GM21381 (cell line): ENCODE measurements around the gene CCND1.

ENCODE experiments used
- ATAC-seq: cut with Tn5 transposase; IDR thresholded peaks from one replicate; pipeline ENCODE4 v1.9.1; 2021; ENCODE audit warnings: mild to moderate bottlenecking, moderate library complexity; ENCODE audit not compliant: unreplicated experiment

The CCND1 gene

DNA sequence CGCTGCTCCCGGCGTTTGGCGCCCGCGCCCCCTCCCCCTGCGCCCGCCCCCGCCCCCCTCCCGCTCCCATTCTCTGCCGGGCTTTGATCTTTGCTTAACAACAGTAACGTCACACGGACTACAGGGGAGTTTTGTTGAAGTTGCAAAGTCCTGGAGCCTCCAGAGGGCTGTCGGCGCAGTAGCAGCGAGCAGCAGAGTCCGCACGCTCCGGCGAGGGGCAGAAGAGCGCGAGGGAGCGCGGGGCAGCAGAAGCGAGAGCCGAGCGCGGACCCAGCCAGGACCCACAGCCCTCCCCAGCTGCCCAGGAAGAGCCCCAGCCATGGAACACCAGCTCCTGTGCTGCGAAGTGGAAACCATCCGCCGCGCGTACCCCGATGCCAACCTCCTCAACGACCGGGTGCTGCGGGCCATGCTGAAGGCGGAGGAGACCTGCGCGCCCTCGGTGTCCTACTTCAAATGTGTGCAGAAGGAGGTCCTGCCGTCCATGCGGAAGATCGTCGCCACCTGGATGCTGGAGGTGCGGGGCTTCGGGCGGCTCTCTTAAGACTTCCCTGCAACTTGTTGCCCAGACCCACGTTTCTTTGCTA, at the start of gene CCND1:
Gene CCND1 (plus strand): TSS at position 162 of the 587 bp plus-strand sequence. CDS start 158 bp downstream, at position 320.
- no peak for ATAC-seq

DNA sequence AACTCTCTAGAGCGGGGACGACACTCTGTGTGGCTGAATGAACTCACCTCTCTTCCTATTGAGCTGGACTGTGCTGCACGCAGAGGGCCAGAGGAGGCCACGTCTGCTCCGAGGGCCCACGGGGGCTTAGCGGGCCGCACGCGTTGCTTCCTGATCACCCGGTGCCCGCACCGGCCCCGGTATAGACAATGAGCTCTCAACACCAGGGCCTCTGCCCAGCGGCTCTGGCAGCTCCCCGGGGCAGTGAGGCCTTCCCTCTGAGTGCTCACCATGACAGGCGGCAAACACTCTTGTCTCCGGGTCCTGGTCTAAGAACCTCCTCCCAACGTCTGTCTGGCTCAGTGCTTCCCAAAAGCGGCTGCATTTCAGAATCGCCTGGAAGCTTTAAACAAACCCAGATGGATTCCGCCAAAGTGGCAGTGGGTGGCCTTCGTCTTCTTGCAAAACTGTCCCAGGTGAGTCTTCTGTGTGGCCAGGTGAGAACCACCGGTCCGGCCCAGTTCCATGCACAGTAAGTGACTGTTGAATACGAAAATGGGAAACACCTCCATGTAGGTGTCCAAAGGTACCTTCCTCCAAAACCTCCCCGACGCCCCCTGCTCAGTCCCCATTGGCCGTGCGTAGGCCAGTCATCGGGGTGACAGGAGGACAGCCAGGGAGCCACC, 47.8 kb upstream of the CCND1 start:
- ATAC-seq: no peak

DNA sequence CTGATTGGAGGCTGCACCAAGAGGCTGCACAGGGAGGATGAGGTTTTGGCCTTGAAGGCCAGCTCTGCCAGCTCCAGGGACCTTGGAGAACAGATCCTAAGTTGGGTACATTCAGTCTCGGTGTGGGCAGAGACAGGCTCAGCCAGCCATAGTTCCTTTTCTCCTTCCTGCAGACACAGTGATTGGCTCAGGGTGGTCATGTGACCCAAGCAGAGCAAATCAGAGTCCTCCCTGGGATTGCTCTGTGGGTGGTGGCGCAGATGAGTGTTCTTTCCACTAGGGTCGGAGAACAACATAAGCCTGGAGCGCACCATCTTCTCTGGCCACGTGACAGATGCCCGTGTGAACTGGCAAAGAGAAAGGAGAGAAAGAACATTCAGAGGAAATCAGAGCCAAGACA, 47.1 kb upstream of the CCND1 start:
- no peak for ATAC-seq

DNA sequence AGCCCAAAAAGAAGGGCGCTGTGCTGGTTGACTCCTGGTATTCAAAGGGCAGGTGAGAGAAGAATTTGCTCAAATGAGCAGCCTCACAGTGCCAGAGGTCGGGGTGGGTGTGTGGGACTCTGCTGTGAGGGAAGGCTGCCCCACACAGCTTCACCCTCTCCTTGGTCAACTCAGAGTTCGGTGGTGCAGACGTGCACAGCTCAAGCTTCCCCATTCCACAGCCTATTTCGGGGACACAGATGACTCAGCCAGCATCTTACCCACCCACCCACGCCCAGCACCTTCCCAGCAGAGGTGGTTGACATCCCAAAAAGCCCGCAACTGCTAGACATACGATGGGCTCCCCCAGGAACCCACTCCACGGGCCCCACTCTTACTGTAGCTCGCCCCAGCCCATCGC, 46.5 kb upstream of the CCND1 start:
- ATAC-seq: no peak

DNA sequence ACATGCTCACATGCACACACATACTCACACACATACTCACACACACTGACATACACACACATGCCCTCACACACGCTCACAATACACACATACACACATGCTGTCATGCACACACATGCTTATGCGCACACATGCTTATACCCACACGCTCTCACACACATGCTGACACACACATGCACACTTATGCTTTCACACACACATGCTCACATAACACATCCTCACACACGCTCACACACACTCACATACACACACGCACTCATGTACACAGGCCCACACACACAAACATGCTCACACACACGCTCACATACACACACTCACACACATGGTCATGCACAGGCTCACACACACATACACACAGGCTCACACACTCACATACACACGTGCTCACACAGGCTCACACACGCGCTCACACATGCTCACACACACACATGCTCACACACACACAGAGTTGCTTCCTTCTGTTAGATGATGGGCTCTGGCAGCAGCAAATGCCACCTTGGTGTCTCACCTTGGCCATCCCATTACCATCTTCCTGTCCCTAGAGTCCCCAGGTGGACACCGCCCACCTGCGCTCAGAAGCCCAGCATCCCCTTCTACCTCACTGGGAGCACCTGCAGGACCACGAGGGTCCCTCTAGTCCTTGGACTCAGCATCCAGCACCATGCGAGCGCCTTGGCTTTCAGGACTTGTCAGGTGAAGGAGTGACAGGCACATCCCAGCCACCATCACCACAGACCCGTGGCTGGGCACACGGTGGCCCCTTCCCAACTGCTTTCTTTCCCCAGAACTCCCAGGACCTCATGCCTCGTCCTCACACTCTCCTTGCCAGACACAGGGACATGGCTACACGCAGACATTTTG, 44.9 kb upstream of the CCND1 start:
- ATAC-seq: no peak

DNA sequence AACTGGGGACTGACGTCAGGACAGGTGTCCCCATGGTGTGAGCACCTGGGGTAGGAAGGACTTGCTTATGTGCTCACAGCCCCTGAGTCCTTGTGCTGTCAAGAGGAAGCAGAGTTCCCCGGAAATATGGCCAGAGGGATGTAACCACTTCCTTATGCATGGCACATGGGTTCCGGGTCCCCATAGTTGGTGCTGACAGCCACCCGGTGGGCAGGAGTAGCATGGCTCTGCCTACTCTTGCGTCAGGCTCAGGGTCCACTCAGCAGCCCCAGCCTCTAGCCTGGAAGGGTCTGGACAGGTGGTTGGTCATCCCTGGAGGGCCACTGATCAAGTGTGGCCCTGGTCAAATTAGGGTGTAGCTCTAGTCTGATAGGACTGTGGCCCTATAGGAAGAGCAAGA, 42.8 kb upstream of the CCND1 start:
- no peak for ATAC-seq

DNA sequence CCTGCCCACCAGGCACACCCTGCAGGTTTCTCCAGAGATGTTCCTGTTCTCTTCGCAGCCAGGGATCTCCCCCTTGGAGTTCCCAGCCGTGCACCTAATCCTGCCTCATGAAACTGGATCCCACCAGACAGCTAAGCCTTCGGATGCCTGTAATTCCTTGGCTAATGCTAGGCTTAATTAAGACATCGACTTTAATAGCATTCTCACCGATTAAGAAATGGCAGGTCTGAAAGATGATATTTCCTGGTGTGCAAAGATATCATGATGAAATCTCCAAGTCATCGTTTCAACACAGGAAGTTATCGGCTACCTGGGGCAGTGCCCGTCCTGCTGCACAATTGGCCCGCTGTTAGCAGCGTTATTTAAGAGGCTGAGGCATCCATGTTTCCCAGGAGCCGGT, 41.5 kb upstream of the CCND1 start:
- no peak for ATAC-seq

DNA sequence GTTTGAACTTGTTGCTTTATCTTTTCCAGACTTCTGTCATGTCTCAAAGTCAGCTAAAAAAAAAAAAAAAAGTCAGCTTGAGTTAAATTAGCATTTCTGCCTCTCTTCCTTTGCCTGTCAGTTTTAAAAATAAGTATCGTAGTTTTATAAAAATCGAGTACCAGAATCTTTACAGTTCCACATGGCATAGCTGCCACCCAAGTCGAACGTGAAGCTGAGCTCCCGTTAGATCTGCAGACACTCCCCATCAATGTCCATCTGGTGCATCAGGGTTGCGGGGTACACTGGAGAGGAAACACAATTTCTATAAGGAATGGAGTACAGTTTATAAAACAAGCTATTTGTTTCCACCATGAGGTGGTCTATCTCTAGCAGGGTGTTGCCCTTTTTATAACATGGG, 41.0 kb upstream of the CCND1 start:
- no peak for ATAC-seq

DNA sequence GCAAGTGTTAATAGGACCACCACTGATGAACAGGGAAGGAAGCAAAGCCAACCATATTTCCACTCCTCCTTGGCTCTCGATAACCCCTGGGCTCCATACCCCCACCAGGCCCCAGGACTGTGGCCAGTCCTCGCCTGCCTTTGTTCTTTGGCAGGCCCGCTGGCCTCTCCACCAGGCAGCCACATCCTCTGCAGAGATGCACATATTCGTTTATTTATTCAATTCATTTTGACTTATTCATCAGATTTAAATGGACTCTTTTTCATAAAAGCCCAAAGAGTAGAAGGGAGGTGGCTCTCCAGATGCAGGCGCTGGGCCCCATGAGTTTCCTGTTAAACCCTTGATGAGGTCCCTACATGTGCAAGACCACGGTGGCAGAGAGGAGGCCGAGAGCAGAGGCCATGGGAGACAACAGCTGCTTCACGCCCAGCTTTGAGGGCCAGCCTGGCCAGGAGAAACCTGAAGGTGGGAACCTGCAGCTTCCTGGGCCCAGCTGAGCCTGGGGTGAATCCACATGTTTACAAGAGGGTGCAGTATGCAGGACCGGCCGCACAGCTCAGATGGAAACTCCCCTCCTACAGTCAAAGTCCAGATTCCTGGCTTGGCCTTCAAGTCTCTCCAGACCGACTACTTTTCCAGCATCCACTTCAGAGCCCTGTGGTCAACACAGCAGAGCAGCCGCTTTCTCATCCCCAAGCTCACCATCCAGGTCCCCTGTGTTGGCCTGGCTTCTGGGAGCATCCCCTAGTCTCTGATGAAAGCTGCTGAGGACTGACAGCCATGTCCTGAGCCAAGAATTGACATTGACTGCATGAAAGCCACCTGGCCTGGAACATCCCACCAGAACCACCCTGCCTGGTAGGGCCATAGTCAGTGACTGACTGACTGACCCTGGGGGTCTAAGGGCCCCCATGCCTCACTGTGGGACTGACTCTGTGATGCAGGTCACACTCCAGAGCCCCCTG, 39.7 kb upstream of the CCND1 start:
- ATAC-seq: no peak

DNA sequence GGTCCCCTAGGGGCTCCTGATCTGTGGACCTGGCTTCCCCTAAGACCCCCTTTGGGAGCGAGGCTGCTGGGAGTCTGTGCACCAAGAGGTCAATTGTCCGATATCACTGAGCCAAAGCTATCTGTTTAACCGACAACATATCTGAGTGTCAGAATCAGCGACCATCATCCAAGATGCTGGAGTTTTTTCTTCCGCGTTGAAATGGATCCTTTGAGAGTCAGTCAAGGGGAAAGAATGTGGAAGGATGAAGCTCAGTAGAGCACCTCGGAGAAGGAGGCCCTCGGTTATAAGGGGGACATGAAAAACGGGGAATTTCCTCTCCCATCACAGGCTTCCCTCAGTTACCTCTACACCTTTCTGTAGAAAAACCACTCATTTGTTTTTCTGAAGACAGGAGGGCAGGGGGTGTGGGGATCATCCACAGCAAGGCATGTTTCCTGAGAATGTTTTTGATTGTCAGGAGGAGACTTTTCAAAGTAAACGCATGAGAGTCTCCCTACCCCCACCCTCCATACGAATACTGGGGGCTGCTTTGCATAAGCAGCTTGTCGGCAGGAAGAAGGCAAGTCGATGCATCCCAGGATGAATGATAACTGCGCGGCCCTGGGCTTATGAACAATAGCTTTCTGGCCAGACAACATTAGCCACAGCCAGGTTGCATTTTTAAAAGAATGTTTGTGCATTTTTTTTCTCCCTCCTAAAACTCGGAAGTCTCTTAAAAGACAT, 37.7 kb upstream of the CCND1 start:
- no peak for ATAC-seq

DNA sequence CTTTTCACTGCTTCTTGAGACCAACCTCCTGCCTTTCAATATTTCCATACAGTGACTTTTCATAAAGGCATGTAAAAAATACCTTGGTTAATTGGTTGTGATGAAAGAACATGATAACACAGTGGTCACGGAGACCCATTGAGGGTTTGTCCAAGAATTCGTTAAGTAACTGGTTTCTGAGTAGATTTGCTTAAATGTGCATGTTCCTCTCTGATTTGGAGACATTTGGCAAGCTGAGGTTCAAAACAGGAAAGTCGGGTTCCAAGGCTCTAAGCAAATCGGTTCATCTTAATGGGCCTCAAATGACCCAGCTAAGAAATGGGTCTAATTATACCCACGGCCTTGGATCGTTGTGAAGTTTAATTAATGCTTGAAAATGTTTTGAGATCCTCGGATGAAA, 36.9 kb upstream of the CCND1 start:
- no peak for ATAC-seq

DNA sequence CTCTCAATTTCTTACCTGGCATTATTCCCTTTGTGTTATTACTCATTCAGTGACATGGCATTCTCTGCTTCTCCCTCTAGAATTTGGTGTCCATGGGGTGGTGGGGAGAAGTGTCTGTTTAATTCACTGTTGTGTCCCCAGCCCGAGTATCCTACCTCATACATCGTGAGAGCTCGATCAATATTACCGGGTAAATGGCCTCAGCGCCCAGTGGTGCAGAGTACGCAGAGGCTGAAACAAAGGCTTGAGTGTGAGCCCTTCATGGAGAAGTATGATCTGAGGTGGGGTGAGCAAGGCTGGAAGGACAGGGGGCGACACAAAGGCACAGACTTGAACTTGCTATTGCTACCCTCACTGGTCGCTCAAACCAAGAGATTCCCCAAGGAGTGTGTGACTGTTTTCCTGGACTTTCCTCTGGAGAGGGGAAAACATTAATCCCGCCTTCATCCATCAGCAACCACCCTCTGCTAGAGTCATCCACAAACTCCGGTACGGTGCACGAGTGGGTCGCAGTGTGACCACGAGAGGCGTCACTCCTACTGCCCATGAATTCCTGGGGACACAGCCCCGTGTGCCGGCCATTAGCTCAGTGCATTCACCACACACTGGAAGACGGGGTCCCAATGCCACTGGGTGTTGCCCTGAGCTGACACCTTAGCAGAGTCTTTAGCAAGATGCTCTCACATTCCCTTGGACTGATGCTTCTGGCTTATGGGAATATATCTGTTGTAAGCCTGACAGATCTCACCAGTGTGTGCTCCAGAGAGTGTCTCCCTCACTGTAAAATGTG, 35.0 kb upstream of the CCND1 start:
- no peak for ATAC-seq

DNA sequence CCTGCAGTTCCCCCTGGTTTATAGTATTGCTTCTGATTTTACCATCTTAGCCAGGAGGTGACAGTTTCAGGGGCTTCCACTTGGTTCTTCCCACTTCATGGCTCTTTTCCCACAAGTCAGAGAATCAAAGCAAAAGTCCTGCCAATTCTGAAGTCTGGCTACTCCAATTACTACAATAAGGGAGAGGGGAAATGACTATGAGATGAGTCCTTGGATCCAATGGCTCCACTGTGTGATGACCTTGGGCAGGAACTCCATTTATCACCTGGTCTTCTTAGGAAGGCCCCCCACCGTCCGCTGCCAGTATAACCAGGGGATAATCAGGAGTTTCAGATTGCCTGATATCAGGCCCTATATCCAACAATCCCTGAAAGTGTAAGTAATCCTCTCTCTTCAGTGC, 31.6 kb upstream of the CCND1 start:
- ATAC-seq: no peak

DNA sequence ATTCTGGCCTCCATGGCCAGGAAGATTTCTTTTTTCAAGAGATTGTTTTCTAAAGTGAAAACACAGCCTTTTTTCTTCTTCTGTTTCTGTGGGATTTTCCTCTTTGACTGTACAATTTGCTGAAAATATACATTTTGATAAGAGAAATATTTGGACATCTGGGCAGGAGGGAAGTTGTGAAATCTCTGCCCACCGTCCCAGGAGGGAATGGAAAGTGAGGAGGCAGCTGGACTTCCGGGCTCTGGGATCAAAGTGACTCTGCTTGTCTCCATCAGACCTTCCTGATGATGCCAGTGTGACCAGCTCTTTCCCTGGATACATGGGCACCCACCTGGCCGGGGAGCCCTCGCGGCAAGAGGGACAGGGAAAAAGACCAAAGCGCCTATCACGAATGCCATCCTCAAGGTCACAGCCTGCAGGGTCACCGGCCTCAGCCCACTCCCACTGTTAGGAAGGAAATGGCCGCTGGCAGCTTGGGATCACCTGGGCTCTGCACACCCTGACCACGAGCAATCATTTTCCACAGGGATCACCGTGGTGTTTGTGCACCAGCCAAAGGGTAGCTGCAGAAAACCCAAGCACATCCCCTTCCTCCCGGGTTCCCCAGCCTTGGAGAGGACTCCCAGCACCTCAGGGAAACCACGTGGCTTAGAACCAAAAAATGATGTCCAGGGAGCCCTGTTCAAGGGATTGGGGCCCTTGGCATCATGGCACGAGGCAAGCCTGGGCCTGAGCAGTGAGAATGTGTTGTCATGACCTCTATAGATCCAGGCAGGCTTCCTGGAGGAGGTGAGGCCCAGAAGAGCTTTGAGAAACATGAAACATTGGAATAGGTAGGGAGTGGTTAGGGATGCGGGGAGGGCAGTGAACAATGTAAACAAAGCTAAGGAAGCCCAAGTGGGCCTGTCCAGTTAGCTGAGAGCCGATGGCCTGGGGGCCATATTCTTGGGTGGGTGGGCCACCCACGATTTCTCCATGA, 29.1 kb upstream of the CCND1 start:
- no peak for ATAC-seq

DNA sequence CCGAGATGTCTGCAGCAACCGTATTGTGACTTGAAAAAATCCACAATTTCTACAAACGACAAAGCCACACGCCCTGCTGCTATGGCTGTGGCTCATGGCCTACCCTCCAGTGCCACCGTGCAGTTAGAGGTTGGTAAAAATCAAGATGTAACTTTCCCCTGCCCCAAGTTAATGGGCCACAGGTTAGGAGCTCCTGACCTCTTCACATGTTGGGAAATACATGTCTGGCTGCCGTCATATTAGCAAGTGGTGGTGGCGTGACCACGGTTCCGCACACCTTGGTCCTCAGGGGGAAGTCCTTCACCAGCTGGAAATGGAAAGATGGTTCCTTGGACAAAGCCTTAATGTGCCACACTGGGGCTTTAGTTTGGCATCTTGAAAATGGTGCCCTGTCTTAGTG, 27.4 kb upstream of the CCND1 start:
- no peak for ATAC-seq

DNA sequence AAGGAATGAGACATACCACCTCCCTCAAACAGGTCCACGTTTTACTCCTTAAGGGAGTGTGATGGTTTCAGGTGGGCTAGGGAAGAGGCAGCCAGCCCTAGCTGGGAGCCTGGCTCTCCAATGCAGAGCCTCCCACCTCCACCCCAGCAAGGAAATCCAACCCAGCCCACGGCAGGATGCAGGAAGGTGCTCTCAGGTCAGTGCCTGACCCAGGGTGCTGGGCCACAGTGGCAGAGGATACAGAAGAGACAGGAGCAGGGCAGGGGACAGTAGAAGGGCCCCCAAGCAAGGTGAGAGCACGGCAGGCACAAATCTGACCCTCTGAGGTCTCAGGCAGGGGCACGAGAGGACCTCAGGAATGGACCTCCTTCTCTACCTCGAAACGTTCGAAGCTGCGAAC, 26.9 kb upstream of the CCND1 start:
- ATAC-seq: no peak

DNA sequence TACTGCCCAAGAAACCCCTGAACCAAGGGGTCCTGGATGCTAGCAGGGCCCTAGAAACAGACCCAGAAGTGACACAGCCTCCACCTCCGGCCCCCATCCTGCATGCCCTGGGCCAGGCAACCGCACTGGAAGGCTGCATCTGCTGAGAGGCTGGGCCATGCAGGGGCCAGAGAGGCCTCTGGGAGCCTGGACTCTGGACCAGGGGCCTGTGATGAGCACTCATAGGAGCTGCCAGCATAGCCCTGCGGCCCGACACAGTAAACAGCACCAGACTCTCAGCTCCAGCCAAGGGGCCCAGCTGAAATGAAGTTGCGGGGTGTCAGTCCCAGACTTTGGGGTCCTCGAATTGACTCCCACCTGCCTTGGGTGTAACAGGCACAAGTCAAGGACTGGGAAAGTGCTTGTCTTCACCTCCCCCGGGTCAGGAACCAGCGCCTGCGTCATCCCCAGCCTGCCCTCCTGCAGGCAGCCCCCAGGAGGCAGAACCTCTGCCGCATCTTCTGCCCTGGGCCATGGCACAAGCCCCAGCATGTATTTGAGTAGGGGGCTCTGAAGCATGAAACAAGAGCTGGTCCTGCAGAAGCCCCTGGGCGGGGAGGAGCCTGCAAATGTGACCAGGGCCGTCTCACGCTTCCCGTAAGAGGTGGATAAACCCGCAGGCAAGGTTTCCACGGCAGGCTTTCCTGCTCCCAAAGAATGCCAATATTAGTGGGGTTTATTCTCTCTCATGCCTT, 25.2 kb upstream of the CCND1 start:
- no peak for ATAC-seq

DNA sequence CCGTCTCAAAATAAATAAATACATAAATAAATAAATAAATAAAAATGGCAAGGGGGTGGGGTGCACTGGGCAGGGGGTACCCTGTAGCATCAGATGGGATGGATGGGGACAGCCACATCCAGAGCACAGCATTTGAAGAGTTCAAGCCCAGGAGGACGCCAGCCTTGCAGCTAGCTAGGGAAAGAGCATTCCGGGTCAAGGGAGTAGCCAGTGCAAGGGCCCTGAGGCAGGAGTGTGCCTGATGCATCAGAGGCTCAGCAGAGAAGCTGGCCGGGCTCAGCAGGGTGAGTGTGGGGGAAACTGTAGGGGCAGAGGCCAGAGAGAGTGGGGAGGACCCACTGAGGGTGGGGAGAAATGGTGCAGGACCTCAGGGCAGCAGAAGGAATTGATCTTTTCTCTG, 23.7 kb upstream of the CCND1 start:
- ATAC-seq: no peak
